Large intestine (tissue), 3 donors: ENCODE data around the gene ZNF516. TPM values are rescaled to one million over a fixed set of nuclear protein-coding genes. Genes with fewer than 3 reads are reported as not detected.

Experiments used
- DNase-seq, 2 donors: peaks; one replicate each; pipeline versions ENCODE4 v3.0.0 to v3.0.0-alpha.2; 2013
- H3K27ac ChIP-seq: one replicate; pipeline ENCODE4 v1.5.1; 2013; ENCODE audit warnings: low read length
- H3K27me3 ChIP-seq: 2 replicates; pipeline ENCODE4 v1.6.1; 2013; ENCODE audit warnings: low read length; ENCODE audit not compliant: control insufficient read depth, insufficient read depth
- H3K36me3 ChIP-seq: 2 replicates; pipeline ENCODE4 v1.6.1; 2013; ENCODE audit warnings: low read length; ENCODE audit not compliant: control insufficient read depth, insufficient read depth
- H3K4me1 ChIP-seq: one replicate; pipeline ENCODE4 v1.6.1; 2013; ENCODE audit warnings: low read length; ENCODE audit not compliant: control insufficient read depth, insufficient read depth
- H3K4me3 ChIP-seq: one replicate; pipeline ENCODE4 v1.5.1; 2013; ENCODE audit warnings: low read length
- H3K9me3 ChIP-seq: one replicate; pipeline ENCODE4 v1.6.1; 2013; ENCODE audit warnings: mild to moderate bottlenecking, low read depth, low read length, moderate library complexity; ENCODE audit not compliant: control insufficient read depth
- WGBS: methylation state at CpG from one replicate; pipeline ENCODE4 v1.1.5; 2013; ENCODE audit warnings: low lambda C conversion rate; ENCODE audit not compliant: insufficient coverage; 5-methylcytosine and 5-hydroxymethylcytosine counted together
- polyA plus RNA-seq: library from polyadenylated mRNA; unstranded; fragments of 120-200 nt; gene quantifications from one replicate; pipeline ENCODE4 v1.2.1, GENCODE V29; 2013

ZNF516 gene
- polyA plus RNA-seq, 1 donor: 18.4 TPM

DNA sequence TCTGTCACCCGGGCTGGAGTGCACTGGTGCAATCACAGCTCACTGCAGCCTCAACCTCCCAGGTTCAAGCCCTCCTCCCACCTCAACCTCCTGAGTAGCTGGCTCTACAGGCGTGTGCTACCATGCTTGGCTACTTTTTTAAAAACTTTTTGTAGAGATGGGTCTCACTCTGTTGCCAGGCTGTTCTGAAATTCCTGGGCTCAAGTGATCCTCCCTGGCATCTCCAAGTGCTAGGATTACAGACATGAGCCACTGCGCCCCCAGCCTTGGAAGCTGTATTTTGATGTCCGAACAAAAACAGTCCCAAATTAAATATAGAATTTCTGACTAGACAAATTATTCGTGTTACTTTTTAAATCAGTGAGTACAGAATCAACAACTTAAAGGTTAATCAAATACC lies 97.4 kb downstream of the ZNF516 start:
- Histone ChIP-seq H3K36me3 (peaks cover 13% of the 10 kb centered on the region), H3K27ac (no peak overlapping the region), H3K27me3 (no peaks in the 10 kb centered on the region), H3K9me3 (no peaks in the 10 kb centered on the region), H3K4me3 (no peak overlapping the region), H3K4me1 (no peaks in the 10 kb centered on the region)
- DNase-seq: no peak
- WGBS: 100% methylated on average over 1 of the region's 5 CpGs

DNA sequence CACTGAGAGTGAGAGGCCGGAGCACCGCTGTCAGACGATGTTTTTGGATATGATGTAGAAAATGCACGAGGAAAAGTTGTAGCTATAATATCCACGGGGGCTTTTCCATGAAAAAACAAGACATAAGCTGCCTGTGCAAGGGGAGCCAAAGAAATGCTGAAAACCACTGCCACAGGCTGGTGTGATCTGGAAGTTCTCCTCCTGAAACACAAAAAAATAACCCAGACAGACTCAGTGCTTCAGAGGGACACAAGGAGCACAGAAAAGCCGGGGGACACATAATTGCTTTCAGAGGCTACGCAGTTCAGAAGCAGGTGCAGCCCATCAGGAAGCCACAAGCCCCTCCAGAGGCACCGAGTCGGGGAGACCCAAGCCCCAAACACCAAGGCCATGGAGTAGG lies 98.2 kb downstream of the ZNF516 start:
- no peak overlapping the region for H3K27ac ChIP-seq
- WGBS: 96% methylated on average over 4 of the region's 9 CpGs
- H3K36me3 ChIP-seq: peaks cover 6% of the 10 kb centered on the region
- no peak for DNase-seq
- no peaks in the 10 kb centered on the region for H3K9me3 ChIP-seq
- H3K4me3 ChIP-seq: no peak overlapping the region
- H3K4me1 ChIP-seq: no peaks in the 10 kb centered on the region
- no peaks in the 10 kb centered on the region for H3K27me3 ChIP-seq

- WGBS: no CpG with 5 or more reads among the region's 20 CpGs
- Histone ChIP-seq H3K36me3 (peaks cover 6% of the 10 kb centered on the region), H3K9me3 (peaks cover 2% of the 10 kb centered on the region), H3K4me1 (no peaks in the 10 kb centered on the region), H3K4me3 (no peak overlapping the region), H3K27ac (no peak overlapping the region), H3K27me3 (no peaks in the 10 kb centered on the region)
- no peak for DNase-seq
Measured at GRCh38 chr18:76395609-76396008, 99.4 kb downstream of the ZNF516 start.

DNA sequence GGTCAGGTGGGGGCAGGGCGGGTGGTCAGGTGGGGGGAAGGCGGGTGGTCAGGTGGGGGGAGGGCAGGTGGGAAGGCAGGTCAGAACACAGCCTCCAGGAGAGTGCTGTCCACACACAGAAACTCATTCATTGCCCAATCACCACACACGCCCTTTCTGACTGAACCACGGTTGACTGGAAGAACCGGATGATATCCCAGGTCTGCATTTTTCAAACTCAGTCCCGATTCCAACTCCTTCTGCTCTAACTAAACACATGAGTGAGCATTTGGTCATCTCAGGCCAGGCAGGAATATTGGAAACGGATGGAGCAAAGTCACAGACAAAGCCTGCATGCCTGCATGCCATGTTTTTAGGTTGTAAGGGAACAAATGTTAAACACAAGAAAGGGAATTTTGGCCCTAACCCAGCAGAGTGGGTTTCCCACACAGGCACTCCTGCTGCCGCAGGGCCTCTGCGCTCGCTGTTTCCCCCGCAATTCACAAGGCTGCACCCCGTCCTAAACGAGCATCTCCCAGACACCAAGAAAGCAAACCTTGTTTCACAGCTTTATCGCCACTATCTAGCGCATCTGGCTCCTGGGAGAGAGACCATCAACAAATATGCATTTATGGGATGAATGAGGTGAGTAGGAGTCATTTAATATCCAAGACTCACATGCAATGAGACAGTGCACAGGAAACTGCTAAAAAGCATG lies 100.1 kb downstream of the ZNF516 start:
- Histone ChIP-seq H3K4me3 (no peak overlapping the region), H3K27ac (no peak overlapping the region), H3K4me1 (no peaks in the 10 kb centered on the region), H3K27me3 (no peaks in the 10 kb centered on the region), H3K9me3 (peaks cover 6% of the 10 kb centered on the region), H3K36me3 (peaks cover 11% of the 10 kb centered on the region)
- WGBS: 100% methylated on average over 1 of the region's 15 CpGs
- no peak for DNase-seq

DNA sequence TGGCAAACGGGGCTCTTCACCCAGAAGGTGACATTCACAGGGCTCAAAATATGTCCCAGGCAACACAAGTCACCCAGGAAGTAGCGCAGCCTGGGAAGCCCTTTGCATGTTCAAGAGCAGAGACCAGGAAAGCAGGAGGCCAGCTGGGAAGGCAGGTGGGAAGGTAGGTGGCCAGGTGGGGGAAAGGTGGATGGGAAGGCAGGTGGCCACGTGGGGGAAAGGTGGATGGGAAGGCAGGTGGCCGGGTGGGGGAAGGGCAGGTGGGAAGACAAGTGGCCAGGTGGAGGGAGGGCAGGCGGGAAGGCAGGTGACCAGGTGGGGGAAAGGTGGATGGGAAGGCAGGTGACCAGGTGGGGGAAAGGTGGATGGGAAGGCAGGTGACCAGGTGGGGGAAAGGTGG lies 102.7 kb downstream of the ZNF516 start:
- DNase-seq: no peak
- no CpG with 5 or more reads among the region's 5 CpGs for WGBS
- no peaks in the 10 kb centered on the region for H3K4me1 ChIP-seq
- H3K9me3 ChIP-seq: peaks cover 10% of the 10 kb centered on the region
- H3K36me3 ChIP-seq: peaks cover 20% of the 10 kb centered on the region
- H3K27ac ChIP-seq: no peak overlapping the region
- H3K27me3 ChIP-seq: no peaks in the 10 kb centered on the region
- no peak overlapping the region for H3K4me3 ChIP-seq

GRCh38 chr18:76391746-76392145 lies 103.3 kb downstream of the ZNF516 start:
- DNase-seq: no peak
- no CpG with 5 or more reads among the region's 19 CpGs for WGBS
- Histone ChIP-seq H3K4me1 (no peaks in the 10 kb centered on the region), H3K4me3 (no peak overlapping the region), H3K9me3 (peaks cover 12% of the 10 kb centered on the region), H3K36me3 (peaks cover 22% of the 10 kb centered on the region), H3K27ac (no peak overlapping the region), H3K27me3 (no peaks in the 10 kb centered on the region)

GRCh38 chr18:76391038-76391437 lies 104.0 kb downstream of the ZNF516 start:
- H3K4me3 ChIP-seq: no peak overlapping the region
- no peak for DNase-seq
- no peaks in the 10 kb centered on the region for H3K27me3 ChIP-seq
- H3K9me3 ChIP-seq: peaks cover 12% of the 10 kb centered on the region
- no peaks in the 10 kb centered on the region for H3K4me1 ChIP-seq
- 76% methylated on average over 6 of the region's 9 CpGs for WGBS
- no peak overlapping the region for H3K27ac ChIP-seq
- peaks cover 22% of the 10 kb centered on the region for H3K36me3 ChIP-seq

DNA sequence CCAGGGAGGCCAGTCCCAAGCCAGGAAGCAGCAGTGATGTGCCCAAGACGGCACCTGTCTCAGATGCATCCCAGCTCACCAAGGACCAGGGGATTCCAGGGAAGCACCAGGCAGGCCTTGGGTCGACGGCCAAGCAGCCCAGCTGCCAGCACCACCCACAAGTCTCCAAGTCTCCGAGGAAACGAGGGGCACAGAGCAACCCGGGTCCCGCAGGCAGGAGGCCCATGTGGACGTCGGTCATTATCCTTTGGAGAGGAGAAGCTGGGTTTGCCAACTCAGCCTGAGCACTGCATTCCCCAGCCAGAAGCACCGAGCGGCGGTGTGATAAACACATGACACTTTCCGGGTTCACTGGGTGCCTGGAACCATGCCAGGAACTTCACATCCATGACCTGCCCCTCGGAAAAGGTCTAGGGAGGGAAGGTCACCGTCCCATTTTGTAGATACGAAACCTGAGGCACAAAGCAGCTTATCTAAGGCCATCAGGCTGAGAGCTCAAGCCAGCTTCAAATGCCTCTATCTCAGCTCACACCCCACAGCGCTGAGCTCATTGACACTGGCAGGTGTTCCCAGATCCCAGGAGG lies 104.5 kb downstream of the ZNF516 start:
- Histone ChIP-seq H3K4me3 (no peak overlapping the region), H3K27me3 (no peaks in the 10 kb centered on the region), H3K36me3 (peaks cover 22% of the 10 kb centered on the region), H3K4me1 (no peaks in the 10 kb centered on the region), H3K27ac (no peak overlapping the region), H3K9me3 (peaks cover 12% of the 10 kb centered on the region)
- DNase-seq: no peak
- WGBS: no CpG with 5 or more reads among the region's 17 CpGs

DNA sequence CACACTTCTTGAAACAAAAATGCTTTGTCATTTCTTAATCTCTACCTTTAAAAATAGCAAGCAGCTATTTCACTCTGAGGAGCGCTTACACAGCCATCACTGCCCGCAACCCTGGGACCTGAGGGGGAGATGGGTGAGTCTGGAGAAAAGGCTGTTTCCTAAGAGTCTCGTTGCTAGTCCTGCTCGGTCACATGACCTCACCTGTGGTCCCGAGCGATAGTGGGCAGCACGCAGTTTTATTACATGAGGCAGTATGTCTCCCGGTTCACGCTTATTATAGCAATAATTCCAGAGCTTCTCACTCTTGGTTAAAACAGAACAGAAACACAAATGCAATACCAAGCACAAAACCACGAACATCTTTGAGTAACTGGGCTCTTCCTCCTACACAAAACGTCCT lies 105.3 kb downstream of the ZNF516 start:
- H3K9me3 ChIP-seq: peaks cover 12% of the 10 kb centered on the region
- H3K4me1 ChIP-seq: no peaks in the 10 kb centered on the region
- H3K4me3 ChIP-seq: no peak overlapping the region
- no peak overlapping the region for H3K27ac ChIP-seq
- no peak for DNase-seq
- no peaks in the 10 kb centered on the region for H3K27me3 ChIP-seq
- 100% methylated on average over 3 of the region's 11 CpGs for WGBS
- H3K36me3 ChIP-seq: peaks cover 26% of the 10 kb centered on the region

DNA sequence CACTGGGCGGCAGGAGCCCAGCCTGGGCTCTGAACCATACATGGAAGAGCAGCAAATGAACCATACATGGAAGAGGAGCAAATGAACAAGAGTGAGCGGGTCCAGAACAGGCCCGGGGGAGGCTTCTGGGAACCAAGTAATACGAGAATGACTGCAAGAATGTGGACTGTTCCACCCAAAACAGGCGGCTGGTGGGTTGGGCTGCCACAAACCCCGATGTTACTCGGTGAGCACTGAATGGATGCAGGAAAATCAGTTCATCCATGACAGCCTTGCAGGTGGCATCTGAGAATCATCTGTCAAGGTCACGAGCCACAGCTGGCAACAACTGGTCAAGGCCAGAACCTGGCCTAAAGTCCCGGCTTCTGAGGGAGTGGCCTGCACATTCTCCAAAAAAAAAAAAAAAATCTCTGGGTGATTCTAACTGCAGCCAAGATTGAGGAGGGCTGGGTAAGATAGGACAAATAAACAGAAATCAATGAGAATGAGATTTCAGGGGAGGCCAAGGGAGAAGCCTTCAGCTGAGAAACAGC lies 106.1 kb downstream of the ZNF516 start:
- Histone ChIP-seq H3K36me3 (peaks cover 27% of the 10 kb centered on the region), H3K27ac (no peak overlapping the region), H3K27me3 (no peaks in the 10 kb centered on the region), H3K9me3 (peaks cover 12% of the 10 kb centered on the region), H3K4me3 (no peak overlapping the region), H3K4me1 (no peaks in the 10 kb centered on the region)
- WGBS: no CpG with 5 or more reads among the region's 9 CpGs
- DNase-seq: no peak

DNA sequence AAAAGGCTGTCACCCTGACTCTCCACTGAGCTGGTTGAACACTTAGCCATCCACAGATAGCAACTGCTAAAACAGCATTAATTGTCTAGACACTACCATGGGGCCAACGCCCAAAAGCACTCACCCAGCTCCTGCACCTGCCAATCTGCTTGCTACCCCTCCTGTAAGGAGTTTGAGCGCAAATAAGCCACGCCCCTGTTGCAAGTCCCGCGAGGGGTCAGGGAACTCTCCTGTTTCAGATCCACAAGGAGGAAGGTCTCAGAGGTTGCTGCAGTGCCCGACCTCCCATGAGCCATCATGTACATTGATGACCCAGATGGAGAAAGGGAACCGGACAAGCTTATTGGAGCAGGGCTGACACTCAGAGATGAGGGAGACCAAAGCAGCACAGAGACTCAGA lies 106.8 kb downstream of the ZNF516 start:
- DNase-seq: no peak
- Histone ChIP-seq H3K27ac (no peak overlapping the region), H3K4me1 (no peaks in the 10 kb centered on the region), H3K36me3 (peaks cover 27% of the 10 kb centered on the region), H3K4me3 (no peak overlapping the region), H3K27me3 (no peaks in the 10 kb centered on the region), H3K9me3 (peaks cover 12% of the 10 kb centered on the region)
- WGBS: no CpG with 5 or more reads among the region's 7 CpGs
